DND-41 (cell line): ENCODE measurements around the gene FGF12.

ENCODE experiments used
- CTCF ChIP-seq: IDR thresholded peaks from 2 replicates; pipeline ENCODE4 v1.5.1; 2012; ENCODE audit warnings: borderline replicate concordance, low read length, moderate library complexity, mild to moderate bottlenecking; ENCODE audit not compliant: poor library complexity, severe bottlenecking; ENCODE audit errors: extremely low read depth
- EZH2 ChIP-seq: IDR thresholded peaks from 3 replicates; pipeline ENCODE4 v1.6.1; 2012; ENCODE audit warnings: borderline replicate concordance, low read depth, mild to moderate bottlenecking, moderate library complexity, low read length, inconsistent platforms; ENCODE audit not compliant: severe bottlenecking

DNA sequence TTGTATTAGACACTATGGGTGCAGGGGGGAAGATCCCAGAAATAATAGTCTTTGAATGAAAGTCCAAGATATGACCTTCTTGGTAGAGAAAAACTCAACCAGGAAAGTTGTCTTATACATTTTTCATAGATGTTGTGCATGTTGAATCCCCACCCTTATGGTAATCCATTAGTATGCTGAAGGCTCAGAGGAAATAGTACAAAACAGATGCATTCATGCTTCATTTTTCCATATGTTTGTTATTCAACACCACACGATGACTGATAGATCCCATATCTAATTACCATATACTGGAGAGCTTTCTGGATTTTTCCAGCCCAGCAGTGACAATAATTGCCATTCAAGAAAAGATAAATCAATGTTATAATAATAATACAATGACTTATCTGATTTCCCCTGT lies 487.4 kb downstream of the FGF12 start:
- TF ChIP-seq CTCF (no peak), EZH2 (no peak)
